ENCODE measurements around the gene CFAP251.
"Not testable (repeated sequence)": the region's sequence is repeated elsewhere in the genome, so short reads cannot be mapped to it uniquely, and the experiment has no call there.

Gene CFAP251

GRCh38 chr12:122029620-122030423, 111.4 kb downstream of the CFAP251 start:
- no peak for DNase-seq (ENCODE audit: low spot score)

- no peak for DNase-seq (ENCODE audit: low spot score)
Observed at GRCh38 chr12:122030424-122031035, 112.1 kb downstream of the CFAP251 start.

GRCh38 chr12:122031342-122032216, 113.2 kb downstream of the CFAP251 start:
- DNase-seq (ENCODE audit: low spot score) = no peak

DNA sequence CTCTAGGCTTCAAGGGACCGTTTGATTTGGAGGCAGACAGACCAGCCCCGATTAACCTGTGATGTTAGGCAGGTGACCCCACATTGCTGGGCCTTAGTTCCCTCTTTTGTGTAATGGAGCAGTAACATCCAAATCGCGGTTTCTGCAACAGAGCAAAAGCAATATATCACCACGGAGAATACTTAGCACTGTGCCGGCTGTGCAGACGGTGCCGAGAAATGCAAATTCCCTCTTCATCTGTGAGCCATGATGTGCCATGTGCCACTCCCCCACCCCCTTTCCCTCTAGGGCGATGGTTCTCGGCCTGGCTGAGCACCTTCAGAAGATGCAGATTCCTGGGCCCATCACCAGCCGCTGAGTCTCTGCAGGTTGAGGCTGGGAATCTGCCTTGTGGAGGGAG, 114.2 kb downstream of the CFAP251 start:
- DNase-seq (ENCODE audit: low spot score) = no peak

DNA sequence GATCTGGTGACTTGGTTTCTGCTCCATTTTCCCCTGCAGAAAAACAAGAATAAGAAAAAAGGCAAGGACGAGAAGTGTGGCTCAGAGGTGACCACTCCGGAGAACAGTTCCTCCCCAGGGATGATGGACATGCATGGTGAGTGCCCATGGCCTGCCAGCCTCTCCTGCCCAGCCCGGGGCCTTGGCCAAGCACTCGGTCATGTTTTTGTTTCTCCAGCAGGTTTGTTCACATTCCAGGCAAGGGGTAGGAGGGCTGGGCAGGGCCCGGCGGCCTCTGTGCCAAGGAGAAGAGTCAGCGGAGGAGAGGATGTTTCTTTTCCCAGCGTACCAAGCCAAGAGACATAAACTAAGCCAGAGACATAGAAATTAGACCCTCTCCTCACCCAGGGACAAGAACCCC, 116.9 kb downstream of the CFAP251 start:
- DNase-seq (ENCODE audit: low spot score) = no peak

GRCh38 chr12:122036153-122036552, 117.8 kb downstream of the CFAP251 start:
- no peak for DNase-seq (ENCODE audit: low spot score)

DNA sequence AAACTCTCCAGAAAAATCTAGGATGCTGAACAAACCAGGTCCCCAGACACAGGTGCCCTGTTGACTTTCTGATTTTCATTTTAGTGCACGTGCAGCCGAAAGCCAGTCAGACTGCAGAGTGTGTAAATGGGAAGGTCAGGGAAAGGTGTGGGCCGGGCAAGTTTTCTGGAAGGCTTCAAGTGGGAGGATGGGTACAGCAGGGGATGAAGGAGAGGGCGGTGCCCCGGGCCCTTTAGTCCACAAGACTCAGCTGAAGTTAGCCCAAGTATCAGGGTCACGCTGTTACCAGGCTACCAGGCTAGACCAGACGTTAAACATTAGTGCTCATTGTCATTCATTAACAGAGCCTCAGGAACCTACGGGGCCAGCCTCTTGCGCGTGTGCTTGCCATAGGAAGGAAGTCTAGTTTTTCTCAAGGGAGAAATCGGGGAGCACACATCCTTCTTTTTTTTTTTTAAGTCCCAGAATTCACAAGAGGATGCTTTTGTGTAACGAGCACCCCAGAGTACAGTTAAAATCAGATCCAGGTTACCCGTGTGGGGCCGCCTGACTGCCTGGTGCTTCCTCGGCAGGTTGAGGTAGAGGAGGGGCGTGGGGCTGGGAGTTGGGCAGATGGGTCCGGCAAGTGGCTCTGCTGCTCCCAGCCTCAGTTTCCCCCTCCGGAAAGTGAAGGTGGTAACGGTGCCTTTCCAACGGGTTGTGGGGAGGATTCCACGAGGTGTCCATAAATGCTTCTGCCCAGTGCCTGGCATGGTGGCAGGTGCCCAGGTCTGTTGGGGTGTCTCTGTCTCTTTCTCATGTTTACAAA, 122.4 kb downstream of the CFAP251 start:
- DNase-seq (ENCODE audit: low spot score) = no peak

DNA sequence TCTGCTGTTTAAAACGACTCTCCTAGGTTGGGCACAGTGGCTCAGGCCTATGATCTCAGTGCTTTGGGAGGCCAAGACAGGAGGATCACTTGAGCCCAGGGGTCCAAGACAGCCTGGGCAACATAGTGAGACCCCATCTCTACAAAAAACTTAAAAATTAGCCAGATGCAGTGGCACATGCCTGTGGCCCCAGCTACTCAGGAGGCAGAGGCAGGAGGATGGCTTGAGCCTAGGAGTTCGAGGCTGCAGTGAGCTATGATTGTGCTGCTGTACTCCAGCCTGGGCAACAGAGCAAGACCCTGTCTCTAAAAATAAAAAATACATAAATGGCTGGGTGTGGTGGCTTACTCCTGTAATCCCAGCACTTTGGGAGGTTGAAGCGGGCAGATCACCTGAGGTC, 123.1 kb downstream of the CFAP251 start:
- not testable (repeated sequence) for DNase-seq (ENCODE audit: low spot score)

DNA sequence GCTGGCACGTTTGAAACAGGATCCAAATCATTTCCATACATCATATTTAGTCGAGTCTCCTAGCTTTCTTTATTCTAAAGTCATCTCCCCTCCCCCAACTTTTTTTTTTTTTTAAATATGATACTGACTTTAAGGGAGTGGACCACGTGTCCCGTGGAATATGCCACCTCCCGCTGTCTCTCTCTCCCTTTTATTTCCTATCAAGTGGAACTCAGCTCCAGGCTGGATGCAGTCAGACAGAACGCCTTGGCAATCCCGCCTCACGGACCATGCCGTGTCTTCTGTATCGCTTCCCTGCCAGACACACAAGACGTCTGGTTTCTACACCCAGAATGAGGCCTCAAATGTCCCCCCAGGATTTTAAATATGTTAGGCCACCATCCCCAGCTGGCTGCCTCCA, 124.5 kb downstream of the CFAP251 start:
- DNase-seq (ENCODE audit: low spot score) = no peak

DNA sequence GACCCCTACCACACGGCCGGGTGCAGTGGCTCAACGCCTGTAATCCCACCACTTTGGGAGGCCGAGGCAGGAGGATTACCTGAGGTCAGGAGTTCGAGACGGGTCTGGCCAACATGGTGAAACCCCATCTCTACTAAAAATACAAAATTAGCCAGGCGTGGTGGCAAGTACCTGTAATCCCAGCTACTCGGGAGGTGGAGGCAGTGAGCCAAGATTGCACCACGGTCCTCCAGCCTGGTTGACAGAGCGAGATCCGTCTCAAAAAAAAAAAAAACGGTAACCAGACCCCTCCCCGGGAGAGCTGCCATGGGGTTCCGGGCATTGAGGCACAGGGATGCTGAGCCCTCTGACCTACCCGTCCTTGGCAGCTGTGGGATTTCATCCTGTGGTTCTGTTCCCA, 125.1 kb downstream of the CFAP251 start:
- no peak for DNase-seq (ENCODE audit: low spot score)

DNA sequence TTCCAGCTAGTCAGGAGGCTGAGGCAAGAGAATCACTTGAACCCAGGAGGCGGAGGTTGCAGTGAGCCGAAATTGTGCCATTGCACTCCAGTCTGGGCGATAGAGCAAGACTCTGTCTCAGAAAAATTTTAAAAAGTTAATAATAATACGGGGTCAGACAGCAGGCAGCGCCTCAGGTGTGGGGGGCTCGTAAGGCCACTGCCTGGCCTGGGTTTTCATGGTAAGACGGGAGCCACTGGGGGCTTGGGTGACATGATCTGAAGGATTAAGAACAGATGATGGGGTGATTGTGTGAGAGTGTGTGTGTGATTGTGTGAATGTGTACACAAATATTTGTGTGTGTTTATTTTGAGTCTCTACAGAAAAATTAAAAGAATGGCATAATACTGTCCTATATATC, 126.9 kb downstream of the CFAP251 start:
- no peak for DNase-seq (ENCODE audit: low spot score)

DNA sequence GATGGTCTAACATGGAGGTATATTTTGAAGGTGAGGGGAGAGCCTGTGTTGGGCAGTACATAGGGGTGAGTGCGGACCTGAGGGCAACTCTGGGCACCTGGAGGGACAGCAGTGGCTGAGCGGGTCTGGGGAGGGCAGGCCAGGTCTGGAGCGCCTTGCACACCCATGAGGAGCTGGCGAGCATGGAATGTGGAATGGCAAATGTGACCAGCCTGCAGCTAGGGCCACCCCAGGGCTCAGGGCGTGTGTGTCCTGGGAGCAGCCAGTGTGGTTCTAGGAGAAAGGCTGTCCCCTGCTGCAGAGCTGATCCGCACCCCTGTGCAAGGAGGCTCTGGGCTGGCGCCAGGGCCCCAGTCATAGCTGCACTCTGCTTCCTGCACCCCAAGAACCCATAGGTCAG, 127.8 kb downstream of the CFAP251 start:
- no peak for DNase-seq (ENCODE audit: low spot score)

DNA sequence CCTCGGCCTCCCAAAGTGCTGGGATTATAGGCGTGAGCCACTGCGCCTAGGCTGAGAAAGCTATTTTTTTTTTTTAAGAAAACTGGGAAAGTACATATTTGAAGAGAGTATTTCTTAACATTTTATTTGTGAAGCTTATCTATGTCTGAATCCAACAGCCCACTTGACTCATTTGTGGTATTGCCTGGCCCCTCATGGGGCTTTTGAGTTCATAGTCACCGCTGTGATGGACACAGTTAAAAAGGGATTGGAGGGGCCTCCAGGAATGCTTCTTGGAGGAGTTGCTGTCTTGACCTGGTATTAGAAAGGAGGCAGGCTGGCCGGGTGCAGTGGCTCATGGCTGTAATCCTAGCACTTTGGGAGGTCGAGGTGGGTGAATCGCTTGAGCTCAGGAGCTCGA, 129.8 kb downstream of the CFAP251 start:
- DNase-seq (ENCODE audit: low spot score) = no peak

GRCh38 chr12:122049827-122050226, 131.4 kb downstream of the CFAP251 start:
- DNase-seq (ENCODE audit: low spot score) = no peak

- DNase-seq (ENCODE audit: low spot score) = no peak
Observed at GRCh38 chr12:122050706-122051105, 132.3 kb downstream of the CFAP251 start.

DNA sequence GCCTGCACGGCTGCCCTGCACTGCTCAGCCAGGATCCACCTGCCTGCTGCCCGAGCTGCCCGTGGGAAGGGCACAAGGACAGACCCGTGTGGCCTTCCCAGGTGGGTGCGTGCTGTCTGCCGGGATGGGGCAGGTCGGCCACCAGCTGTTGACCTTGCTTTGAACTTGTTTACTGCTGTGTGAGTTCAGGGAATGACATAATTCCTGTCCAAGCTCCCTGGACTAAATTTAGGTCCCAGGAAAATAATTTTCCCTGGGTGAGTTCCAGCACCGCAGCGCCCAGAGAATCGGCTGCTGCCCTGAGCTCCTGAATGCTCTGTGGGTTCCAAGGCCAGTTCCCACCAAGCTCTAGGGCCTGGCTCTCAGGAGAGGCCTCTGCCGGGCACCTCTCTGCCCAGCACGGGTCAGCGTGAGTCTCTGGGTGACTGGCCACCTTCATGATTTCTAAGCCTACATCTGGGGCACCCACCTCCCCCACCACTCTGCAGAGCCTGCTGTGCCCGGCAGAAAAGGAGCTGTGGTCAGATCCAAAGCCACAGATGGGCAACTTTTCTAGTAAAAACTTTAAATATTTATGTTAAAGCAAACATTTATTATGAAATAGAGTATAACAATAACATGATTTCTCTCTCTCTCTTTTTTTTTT, 133.0 kb downstream of the CFAP251 start:
- DNase-seq (ENCODE audit: low spot score) = no peak

DNA sequence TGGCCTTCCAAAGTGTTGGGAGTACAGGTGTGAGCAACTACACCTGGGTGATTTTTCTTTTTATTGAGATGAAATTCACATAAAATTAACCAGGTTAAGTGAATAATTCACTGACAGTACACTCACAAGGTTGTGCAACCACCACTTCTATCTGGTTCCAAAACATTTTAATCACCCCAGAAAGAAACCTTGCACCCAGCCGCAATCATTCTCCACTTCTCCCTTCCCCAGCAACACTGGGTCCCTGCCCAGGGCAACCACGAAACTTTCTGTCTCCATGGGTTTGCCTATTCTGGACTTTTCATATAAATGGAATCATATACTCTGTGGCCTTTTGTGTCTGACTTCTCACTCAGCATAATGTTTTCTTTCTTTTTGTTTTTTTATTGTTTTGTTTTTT, 133.9 kb downstream of the CFAP251 start:
- DNase-seq (ENCODE audit: low spot score) = no peak

Measured in globus pallidus (tissue), 1 donor.